Ovary (tissue), 3 donors: ENCODE measurements around the gene CACNA2D3.

ENCODE experiments used
- CTCF ChIP-seq, 3 donors: fragments of 450-650 bp in 2 of 3; fragments of 200-600 bp in 1 of 3; IDR thresholded peaks; one replicate each; pipeline versions ENCODE4 v1.5.1 to v1.8.0; 2016 to 2022; ENCODE audit warnings: antibody characterized with exemption in 3 of 3, mild to moderate bottlenecking in 1 of 3
- EP300 ChIP-seq: sonication (generic); formaldehyde crosslinking; IDR thresholded peaks from one replicate; pipeline ENCODE4 v1.6.1; 2017; ENCODE audit warnings: antibody characterized with exemption
- POLR2A ChIP-seq: fragments of 450-650 bp; IDR thresholded peaks from one replicate; pipeline ENCODE4 v1.6.1; 2017; ENCODE audit warnings: antibody characterized with exemption, mild to moderate bottlenecking, moderate library complexity
- donor health status: DM: no; HTN: no; CAD: no.

- TF ChIP-seq CTCF (IDR thresholded peaks at IDR 0.05) (no peak), POLR2A (no peak), EP300 (no peak)
These were observed 249.9 kb downstream of the CACNA2D3 start for GRCh38 chr3:54372232-54372631.
